Measurements from ENCODE around the gene BRD3. TPM values are rescaled to one million over a fixed set of nuclear protein-coding genes. Genes with fewer than 3 reads are reported as not detected.

Gene BRD3
- total RNA-seq, 1 experiment from 2014 or later = 63.1 TPM

- Histone ChIP-seq H3K79me1 (ENCODE audit: insufficient read depth, low read depth, low read length, poor library complexity, severe bottlenecking) (peaks cover 6% of the 10 kb centered on the region), H3K4ac (ENCODE audit: low read depth, low read length) (no peak overlapping the region), H3T11ph (ENCODE audit: low read length) (no peak overlapping the region), H3K23ac (ENCODE audit: insufficient read length, low read depth, low read length) (no peak overlapping the region), H2AK5ac (ENCODE audit: insufficient read length, low read length) (no peak overlapping the region), H3K9ac (ENCODE audit: extremely low read depth, insufficient read length, low read length) (no peak overlapping the region), H2BK12ac (ENCODE audit: insufficient read length, low read depth, low read length) (no peak overlapping the region), H3K56ac (ENCODE audit: insufficient read length, low read depth, low read length) (no peak overlapping the region), H3K4me1 (ENCODE audit: insufficient read depth, low read length) (no peaks in the 10 kb centered on the region), H4K20me1 (ENCODE audit: control insufficient read depth, insufficient read depth, insufficient read length) (peaks cover 3% of the 10 kb centered on the region), H3K27ac (ENCODE audit: insufficient read length, low read depth, low read length) (no peak overlapping the region), H3K23me2 (ENCODE audit: insufficient read length, low read depth, low read length, poor library complexity, severe bottlenecking) (no peaks in the 10 kb centered on the region), H3K14ac (ENCODE audit: insufficient read depth, low read length) (no peak overlapping the region), H2BK120ac (ENCODE audit: low read depth, low read length, poor library complexity, severe bottlenecking) (no peak overlapping the region), H2BK5ac (ENCODE audit: insufficient read length, low read length) (no peak overlapping the region), H2BK20ac (ENCODE audit: low read depth, low read length, poor library complexity, severe bottlenecking) (no peak overlapping the region), H4K91ac (ENCODE audit: insufficient read length, low read depth, low read length) (no peak overlapping the region), H3K27me3 (ENCODE audit: insufficient read depth, low read length) (no peaks in the 10 kb centered on the region), H3K18ac (ENCODE audit: insufficient read length, low read depth, low read length) (no peak overlapping the region), H4K5ac (ENCODE audit: insufficient read length, low read depth, low read length) (no peak overlapping the region), H4K8ac (replicated peaks; ENCODE audit: insufficient read length, low read depth, low read length) (no peak overlapping the region), H2AFZ (ENCODE audit: low read length) (no peak overlapping the region), H3K4me2 (ENCODE audit: insufficient read depth, insufficient read length, low read length) (no peak overlapping the region), H2BK15ac (ENCODE audit: low read depth, low read length) (no peak overlapping the region), H3K9me3 (ENCODE audit: control insufficient read depth, low read depth, low read length) (no peaks in the 10 kb centered on the region), H3K79me2 (ENCODE audit: insufficient read depth, low read length) (peaks cover 63% of the 10 kb centered on the region; the same call in 1 of the 2 replicates)
- DNase-seq = no peak
- Mint-ChIP-seq H3K4me3 (no peak overlapping the region; a peak in 1 of 5 replicates), H3K36me3 (ENCODE audit: insufficient read depth in 1 of 3, low read depth in 3 of 3) (peaks cover 2 to 16% (median 4%) of the 10 kb centered on the region in 3 experiments; a peak in 6 of 7 replicates), H3K9me3 (no peaks in the 10 kb centered on the region), H3K27me3 (ENCODE audit: low read depth) (no peaks in the 10 kb centered on the region), H3K4me1 (peaks cover 13 to 34% of the 10 kb centered on the region in 2 experiments), H3K27ac (peak overlapping the region; percentile 72 to 90 (median 89); a peak in 5 of 7 replicates)
- no CpG with 5 or more reads among the region's 28 CpGs for WGBS (ENCODE audit: extremely low coverage, insufficient read length, low lambda C conversion rate)
- TF ChIP-seq CTCF (conservative IDR thresholded peaks at IDR 0.05) = no peak
These were observed 9.8 kb downstream of the BRD3 start for GRCh38 chr9:134057751-134058701.

Data from H9 (cell line).